ENCODE measurements around the gene PBXIP1. TPM values are rescaled to one million over a fixed set of nuclear protein-coding genes. Genes with fewer than 3 reads are reported as not detected.

PBXIP1 gene
- total and polyA plus RNA-seq, 2 of the 13 experiments (the other 11 are each of a cell fraction or from before 2014, with no cell fraction given) = 16.3 to 31.9 TPM

GRCh38 chr1:154944401-154945159, 11.3 kb downstream of the PBXIP1 start (continued):
- TF ChIP-seq ZNF318 (CRISPR knock-in tag; IDR thresholded peaks at IDR 0.05) (no peak), ZBTB26 (CRISPR knock-in tag; IDR thresholded peaks at IDR 0.05; ENCODE audit: borderline replicate concordance) (no peak), ZFX (CRISPR knock-in tag; IDR thresholded peaks at IDR 0.05; ENCODE audit: low read depth) (peak; percentile 77), THRA (CRISPR knock-in tag; IDR thresholded peaks at IDR 0.05; ENCODE audit: borderline replicate concordance) (peak; percentile 98), CCAR2 (optimal IDR thresholded peaks at IDR 0.05; ENCODE audit: low read depth, low read length) (no peak), ZNF646 (CRISPR knock-in tag; IDR thresholded peaks at IDR 0.05) (no peak), ZNF484 (CRISPR knock-in tag; IDR thresholded peaks at IDR 0.05; ENCODE audit: borderline replicate concordance, low read depth) (no peak), PREB (CRISPR knock-in tag; IDR thresholded peaks at IDR 0.05) (no peak)
